ENCODE measurements around the gene IGFLR1.

- TF ChIP-seq CTCF (IDR thresholded peaks at IDR 0.05) (no peak), POLR2A (IDR thresholded peaks at IDR 0.05) (no peak)
Observed at GRCh38 chr19:35777086-35777841, 35.0 kb upstream of the IGFLR1 start.
